Activated CD8-positive, alpha-beta memory T cell treated with anti-CD3 and anti-CD28 coated beads, Interleukin-2, amount 50 U/mL, for 48 hours (primary cell): ENCODE results near the gene NCOA7.
"Not testable (repeated sequence)": the region's sequence is repeated elsewhere in the genome, so short reads cannot be mapped to it uniquely, and the experiment has no call there.

Source experiments
- DNase-seq: peaks from one replicate; pipeline ENCODE4 v3.0.0-alpha.2; 2020

NCOA7 gene

GRCh38 chr6:125844989-125845388 is 54.2 kb downstream of the NCOA7 start:
- no peak for DNase-seq

GRCh38 chr6:125846292-125847024 is 55.7 kb downstream of the NCOA7 start:
- no peak for DNase-seq

GRCh38 chr6:125848286-125848685 is 57.5 kb downstream of the NCOA7 start:
- not testable (repeated sequence) for DNase-seq

- no peak for DNase-seq
Observed at GRCh38 chr6:125850361-125850760, 59.6 kb downstream of the NCOA7 start.

GRCh38 chr6:125852587-125852986 is 61.8 kb downstream of the NCOA7 start:
- DNase-seq: no peak

- no peak for DNase-seq
Observed at GRCh38 chr6:125853168-125853567, 62.4 kb downstream of the NCOA7 start.

GRCh38 chr6:125853756-125854155 is 63.0 kb downstream of the NCOA7 start:
- DNase-seq: no peak

- no peak for DNase-seq
Observed at GRCh38 chr6:125854355-125854754, 63.6 kb downstream of the NCOA7 start.

- DNase-seq: no peak
Observed at GRCh38 chr6:125855783-125856182, 65.0 kb downstream of the NCOA7 start.

- DNase-seq: no peak
Observed at GRCh38 chr6:125857846-125858245, 67.1 kb downstream of the NCOA7 start.

GRCh38 chr6:125858427-125859320 is 67.9 kb downstream of the NCOA7 start:
- no peak for DNase-seq

GRCh38 chr6:125859727-125860126 is 69.0 kb downstream of the NCOA7 start:
- no peak for DNase-seq

- DNase-seq: no peak
Observed at GRCh38 chr6:125863023-125863422, 72.3 kb downstream of the NCOA7 start.

- DNase-seq: no peak
Observed at GRCh38 chr6:125865015-125865414, 74.3 kb downstream of the NCOA7 start.

- no peak for DNase-seq
Observed at GRCh38 chr6:125866433-125866832, 75.7 kb downstream of the NCOA7 start.

- DNase-seq: no peak
Observed at GRCh38 chr6:125867483-125867942, 76.8 kb downstream of the NCOA7 start.

GRCh38 chr6:125868252-125868651 is 77.5 kb downstream of the NCOA7 start:
- no peak for DNase-seq

- no peak for DNase-seq
Observed at GRCh38 chr6:125868678-125869395, 78.1 kb downstream of the NCOA7 start.

- no peak for DNase-seq
Observed at GRCh38 chr6:125869427-125869826, 78.7 kb downstream of the NCOA7 start.

- no peak for DNase-seq
Observed at GRCh38 chr6:125871365-125871764, 80.6 kb downstream of the NCOA7 start.

- DNase-seq: no peak
Observed at GRCh38 chr6:125872259-125872921, 81.6 kb downstream of the NCOA7 start.

GRCh38 chr6:125882243-125882642 is 91.5 kb downstream of the NCOA7 start:
- DNase-seq: no peak
